DND-41 (cell line): Measurements from ENCODE around the gene FAM227A.

ENCODE experiments used
- EZH2 ChIP-seq: IDR thresholded peaks from 3 replicates; pipeline ENCODE4 v1.6.1; 2012; ENCODE audit warnings: borderline replicate concordance, low read depth, mild to moderate bottlenecking, moderate library complexity, low read length, inconsistent platforms; ENCODE audit not compliant: severe bottlenecking
- TF ChIP-seq, protein P1 (sequence below): IDR thresholded peaks from 2 replicates; pipeline ENCODE4 v1.5.1; 2012; ENCODE audit warnings: borderline replicate concordance, low read length, moderate library complexity, mild to moderate bottlenecking; ENCODE audit not compliant: poor library complexity, severe bottlenecking; ENCODE audit errors: extremely low read depth

DNA sequence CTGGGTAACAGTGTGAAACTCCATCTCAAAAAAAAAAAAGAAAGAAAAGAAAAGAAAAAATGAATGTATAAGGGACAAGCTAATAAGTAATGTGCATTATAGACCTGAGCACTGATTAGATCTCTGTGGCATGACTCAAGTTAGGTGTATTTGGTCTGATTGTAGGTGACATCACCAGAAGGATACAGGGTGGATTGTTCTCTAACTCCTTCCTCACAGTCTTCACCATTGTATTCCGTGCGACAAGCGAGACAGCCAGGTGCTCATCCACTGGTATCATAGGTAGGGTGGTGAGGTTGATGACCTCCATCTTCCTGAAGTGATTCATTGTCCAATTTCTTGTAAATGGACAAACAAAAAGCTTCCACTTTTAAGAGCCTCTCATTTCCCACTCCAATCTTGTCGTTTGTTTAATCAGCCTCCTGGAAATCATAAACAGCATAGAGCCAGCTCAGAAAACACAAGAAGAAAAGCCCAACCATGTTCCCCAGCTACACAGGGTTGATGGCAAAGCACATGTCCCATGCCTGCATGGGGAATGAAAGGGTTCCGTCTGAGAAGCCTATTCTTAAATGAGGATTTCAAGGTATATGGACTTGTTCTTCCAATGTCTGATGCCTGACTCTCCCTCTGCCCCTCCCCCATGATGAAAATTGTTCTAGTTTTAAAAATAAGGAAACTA lies 6.2 kb downstream of the FAM227A start:
- no peak for TF ChIP-seq EZH2
- TF ChIP-seq, protein P1, sequence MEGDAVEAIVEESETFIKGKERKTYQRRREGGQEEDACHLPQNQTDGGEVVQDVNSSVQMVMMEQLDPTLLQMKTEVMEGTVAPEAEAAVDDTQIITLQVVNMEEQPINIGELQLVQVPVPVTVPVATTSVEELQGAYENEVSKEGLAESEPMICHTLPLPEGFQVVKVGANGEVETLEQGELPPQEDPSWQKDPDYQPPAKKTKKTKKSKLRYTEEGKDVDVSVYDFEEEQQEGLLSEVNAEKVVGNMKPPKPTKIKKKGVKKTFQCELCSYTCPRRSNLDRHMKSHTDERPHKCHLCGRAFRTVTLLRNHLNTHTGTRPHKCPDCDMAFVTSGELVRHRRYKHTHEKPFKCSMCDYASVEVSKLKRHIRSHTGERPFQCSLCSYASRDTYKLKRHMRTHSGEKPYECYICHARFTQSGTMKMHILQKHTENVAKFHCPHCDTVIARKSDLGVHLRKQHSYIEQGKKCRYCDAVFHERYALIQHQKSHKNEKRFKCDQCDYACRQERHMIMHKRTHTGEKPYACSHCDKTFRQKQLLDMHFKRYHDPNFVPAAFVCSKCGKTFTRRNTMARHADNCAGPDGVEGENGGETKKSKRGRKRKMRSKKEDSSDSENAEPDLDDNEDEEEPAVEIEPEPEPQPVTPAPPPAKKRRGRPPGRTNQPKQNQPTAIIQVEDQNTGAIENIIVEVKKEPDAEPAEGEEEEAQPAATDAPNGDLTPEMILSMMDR = no peak
